Gastrocnemius medialis (tissue), 4 donors: ENCODE data around the gene ZNF180. TPM values are rescaled to one million over a fixed set of nuclear protein-coding genes. Genes with fewer than 3 reads are reported as not detected.
A peak's percentile ranks its signal among the peaks of the same experiment; 100 is the strongest.

Experiments used
- ATAC-seq, 2 donors: fragments of 150-250 bp; one replicate each; pipeline ENCODE4 v1.9.1; 2016
- DNase-seq, 2 donors: peaks; one replicate each; pipeline ENCODE4 v3.0.0-alpha.2; 2019
- H3K27ac ChIP-seq, 4 donors: fragments of 200-600 bp; sonication (generic); 1 replicate in 1 of 4; 2 replicates in 3 of 4; pipeline ENCODE4 v1.5.1; 2016 to 2018; ENCODE audit warnings: mild to moderate bottlenecking in 2 of 4, moderate library complexity in 1 of 4
- H3K27me3 ChIP-seq, 3 donors: fragments of 200-600 bp; sonication (generic) in 2 of 3; 1 replicate in 1 of 3; 2 replicates in 2 of 3; pipeline versions ENCODE4 v1.5.1 to v1.6.0; 2016 to 2019; ENCODE audit warnings: mild to moderate bottlenecking in 1 of 3, moderate library complexity in 1 of 3
- H3K36me3 ChIP-seq, 2 donors: fragments of 200-600 bp; sonication (generic) in 1 of 2; one replicate each; pipeline ENCODE4 v1.5.1; 2017 to 2018
- H3K4me1 ChIP-seq, 2 donors: fragments of 200-600 bp; sonication (generic) in 1 of 2; one replicate each; pipeline ENCODE4 v1.5.1; 2016 to 2017; ENCODE audit warnings: mild to moderate bottlenecking in 2 of 2
- H3K4me3 ChIP-seq, 4 donors: fragments of 200-600 bp; sonication (generic) in 3 of 4; 1 replicate in 1 of 4; 2 replicates in 3 of 4; pipeline ENCODE4 v1.5.1; 2016 to 2019; ENCODE audit warnings: mild to moderate bottlenecking in 2 of 4
- H3K9me3 ChIP-seq, 3 donors: fragments of 200-600 bp; sonication (generic) in 2 of 3; 1 replicate in 1 of 3; 2 replicates in 2 of 3; pipeline ENCODE4 v1.5.1; 2016 to 2019
- POLR2A ChIP-seq, 2 donors: fragments of 450-650 bp; IDR thresholded peaks; one replicate each; pipeline ENCODE4 v1.6.1; 2017; ENCODE audit warnings: antibody characterized with exemption in 2 of 2, mild to moderate bottlenecking in 2 of 2, moderate library complexity in 2 of 2
- in situ Hi-C, 4 donors: fragments of 200-750 bp; cut with MboI; loops; one replicate each; pipeline versions ENCODE4 v1.15.0 to v1.8.0; 2017; ENCODE audit warnings: low sequenced_read_pairs in 4 of 4
- intact Hi-C: fragments of 100-400 bp; cut with DNase I; formaldehyde crosslinking; loops from one replicate; pipeline ENCODE4 v1.15.1; 2023; ENCODE audit warnings: low total_unique reads
- total RNA-seq, 4 donors: library from RNA; depleted of rRNA; stranded (reverse); fragments of >200 nt; gene quantifications; one replicate each; pipeline versions ENCODE4 v1.1.0 to v1.2.3, GENCODE V29; 2016
- TF ChIP-seq, protein P1 (sequence below), 5 experiments: fragments of 450-650 bp in 3 of 5; fragments of 200-600 bp in 2 of 5; sonication (generic) in 2 of 5; IDR thresholded peaks in 4 of 5; conservative IDR thresholded peaks in 1 of 5; 1 replicate in 4 of 5; 2 replicates in 1 of 5; pipeline ENCODE4 v1.5.1; 2016 to 2019; ENCODE audit warnings: antibody characterized with exemption in 5 of 5, mild to moderate bottlenecking in 3 of 5, moderate library complexity in 3 of 5

Gene ZNF180
- total RNA-seq, 4 donors from 2014 or later: 2.1 to 17.4 (median 5.1) TPM

DNA sequence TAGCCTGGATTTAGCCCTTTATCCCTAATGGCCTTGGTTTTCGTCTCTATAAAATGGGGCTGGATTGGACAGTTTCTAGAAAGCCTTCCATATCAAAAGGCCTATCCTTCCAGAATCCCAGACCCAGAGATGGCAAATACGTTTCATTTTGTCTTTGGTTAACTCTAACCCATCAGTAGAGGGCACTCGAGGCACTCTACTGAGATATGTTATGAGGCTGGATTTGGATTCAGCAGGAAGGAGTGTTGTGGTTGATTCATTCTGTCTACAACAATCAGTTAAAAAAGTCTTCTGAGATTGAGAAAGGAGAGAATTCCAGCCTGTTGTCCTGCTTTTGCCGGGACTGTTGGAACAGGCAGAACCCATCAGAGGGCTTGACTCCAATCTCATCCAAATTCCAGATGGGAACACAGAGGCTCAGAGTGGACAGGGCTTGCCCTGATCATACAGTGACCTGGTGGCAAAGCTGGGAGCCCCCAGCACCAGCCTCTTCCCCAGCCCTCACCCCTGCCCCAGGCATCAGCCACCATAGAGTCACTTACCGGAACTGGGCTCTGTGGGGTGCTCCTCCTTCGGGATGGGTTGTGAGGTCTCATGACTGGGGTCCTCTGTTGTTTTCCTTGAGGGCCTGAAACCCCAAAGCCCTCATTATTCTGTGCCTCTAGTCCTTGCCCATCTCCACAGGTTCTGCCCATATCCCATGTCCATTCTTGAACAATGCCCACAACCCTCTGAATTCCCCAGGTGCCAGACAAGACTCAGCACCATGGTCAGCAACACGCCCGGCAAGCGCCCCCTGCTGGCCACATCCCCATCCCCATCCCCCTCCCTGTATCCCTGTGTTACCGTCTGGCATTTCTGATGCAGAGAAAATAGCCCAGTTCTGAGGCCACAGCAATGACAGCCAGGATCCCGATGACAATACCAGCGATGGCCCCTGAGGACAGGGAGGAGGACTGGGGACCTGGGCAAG lies 12.3 kb upstream of the ZNF180 start:
- in situ Hi-C loops (no loop called here), intact Hi-C loops (no loop called here)
- Histone ChIP-seq H3K4me3 (no peak overlapping the region), H3K4me1 (no peaks in the 10 kb centered on the region), H3K27ac (no peak overlapping the region), H3K9me3 (no peaks in the 10 kb centered on the region), H3K27me3 (peaks cover 0 to 5% (median 0%) of the 10 kb centered on the region in 3 donors), H3K36me3 (no peaks in the 10 kb centered on the region)
- DNase-seq: no peak
- TF ChIP-seq POLR2A (IDR thresholded peaks at IDR 0.05): no peak
- TF ChIP-seq, protein P1, sequence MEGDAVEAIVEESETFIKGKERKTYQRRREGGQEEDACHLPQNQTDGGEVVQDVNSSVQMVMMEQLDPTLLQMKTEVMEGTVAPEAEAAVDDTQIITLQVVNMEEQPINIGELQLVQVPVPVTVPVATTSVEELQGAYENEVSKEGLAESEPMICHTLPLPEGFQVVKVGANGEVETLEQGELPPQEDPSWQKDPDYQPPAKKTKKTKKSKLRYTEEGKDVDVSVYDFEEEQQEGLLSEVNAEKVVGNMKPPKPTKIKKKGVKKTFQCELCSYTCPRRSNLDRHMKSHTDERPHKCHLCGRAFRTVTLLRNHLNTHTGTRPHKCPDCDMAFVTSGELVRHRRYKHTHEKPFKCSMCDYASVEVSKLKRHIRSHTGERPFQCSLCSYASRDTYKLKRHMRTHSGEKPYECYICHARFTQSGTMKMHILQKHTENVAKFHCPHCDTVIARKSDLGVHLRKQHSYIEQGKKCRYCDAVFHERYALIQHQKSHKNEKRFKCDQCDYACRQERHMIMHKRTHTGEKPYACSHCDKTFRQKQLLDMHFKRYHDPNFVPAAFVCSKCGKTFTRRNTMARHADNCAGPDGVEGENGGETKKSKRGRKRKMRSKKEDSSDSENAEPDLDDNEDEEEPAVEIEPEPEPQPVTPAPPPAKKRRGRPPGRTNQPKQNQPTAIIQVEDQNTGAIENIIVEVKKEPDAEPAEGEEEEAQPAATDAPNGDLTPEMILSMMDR (IDR thresholded peaks at IDR 0.05 in 4 of 5, conservative IDR thresholded peaks at IDR 0.05 in 1 of 5): peak in 1 of 5 experiments; percentile 8
- ATAC-seq: no peak

DNA sequence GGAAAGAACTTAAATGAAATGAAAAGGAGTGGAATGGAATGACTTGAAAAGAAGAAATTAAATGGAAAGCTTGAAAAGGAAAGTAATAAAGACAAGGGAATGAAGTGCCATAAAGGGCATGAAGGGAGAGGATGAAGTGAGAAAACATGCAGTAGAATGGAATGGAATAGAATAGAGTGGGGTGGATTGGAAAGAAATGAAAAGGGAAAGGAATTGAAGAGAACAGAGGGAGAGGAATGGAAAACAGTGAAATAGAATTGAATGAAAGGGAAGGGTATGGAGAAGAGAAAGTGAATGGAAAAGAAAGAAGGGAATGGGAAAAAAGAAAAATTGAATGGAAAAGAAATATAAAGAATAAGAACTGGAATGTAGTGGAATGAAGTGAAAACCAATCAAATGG lies 9.2 kb upstream of the ZNF180 start:
- DNase-seq (no peak), ATAC-seq (no peak)
- Histone ChIP-seq H3K4me3 (no peak overlapping the region), H3K27me3 (peaks cover 0 to 5% (median 0%) of the 10 kb centered on the region in 3 donors), H3K36me3 (no peaks in the 10 kb centered on the region), H3K9me3 (no peaks in the 10 kb centered on the region), H3K27ac (no peak overlapping the region), H3K4me1 (no peaks in the 10 kb centered on the region)
- intact Hi-C loops (no loop called here), in situ Hi-C loops (loop anchor here in 1 of 4 donors (10.0 kb wide), 1 partner anchor 205 kb away; the partner anchor contains the start of gene ZNF235)
- no peak for TF ChIP-seq POLR2A (IDR thresholded peaks at IDR 0.05)

DNA sequence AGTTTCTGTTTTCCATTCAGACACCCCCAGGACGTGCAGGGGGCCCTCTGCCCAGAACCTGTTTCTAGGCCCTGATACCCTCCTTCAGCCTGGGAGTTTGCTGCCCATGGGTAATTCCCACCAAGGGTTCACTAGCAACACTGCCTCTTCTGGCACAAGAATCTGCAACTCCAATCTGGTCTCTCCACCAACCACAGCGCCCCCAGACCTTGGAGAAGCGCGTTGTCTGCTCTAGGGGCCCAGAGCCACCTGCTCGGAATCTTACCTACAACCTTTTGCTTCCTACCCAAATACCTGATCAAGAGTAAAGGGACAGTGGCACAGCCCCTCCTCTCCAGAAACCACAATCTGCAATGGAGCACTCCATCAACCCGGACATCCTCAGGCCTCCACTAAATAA lies 763 bp downstream of the ZNF180 start:
- intact Hi-C loops: no loop called here
- Histone ChIP-seq H3K9me3 (peaks cover 9 to 24% (median 12%) of the 10 kb centered on the region in 3 donors), H3K27ac (peak overlapping the region in 2 of 4 donors; percentile 81 to 90), H3K27me3 (no peaks in the 10 kb centered on the region), H3K4me1 (peaks cover 12 to 17% of the 10 kb centered on the region in 2 donors), H3K4me3 (peak overlapping the region; percentile 77 to 99 (median 88)), H3K36me3 (peaks cover 3 to 38% of the 10 kb centered on the region in 2 donors)
- no peak for TF ChIP-seq POLR2A (IDR thresholded peaks at IDR 0.05)
- TF ChIP-seq, protein P1 (IDR thresholded peaks at IDR 0.05 in 4 of 5, conservative IDR thresholded peaks at IDR 0.05 in 1 of 5): no peak
- DNase-seq: no peak
- in situ Hi-C loops: no loop called here
- no peak for ATAC-seq

DNA sequence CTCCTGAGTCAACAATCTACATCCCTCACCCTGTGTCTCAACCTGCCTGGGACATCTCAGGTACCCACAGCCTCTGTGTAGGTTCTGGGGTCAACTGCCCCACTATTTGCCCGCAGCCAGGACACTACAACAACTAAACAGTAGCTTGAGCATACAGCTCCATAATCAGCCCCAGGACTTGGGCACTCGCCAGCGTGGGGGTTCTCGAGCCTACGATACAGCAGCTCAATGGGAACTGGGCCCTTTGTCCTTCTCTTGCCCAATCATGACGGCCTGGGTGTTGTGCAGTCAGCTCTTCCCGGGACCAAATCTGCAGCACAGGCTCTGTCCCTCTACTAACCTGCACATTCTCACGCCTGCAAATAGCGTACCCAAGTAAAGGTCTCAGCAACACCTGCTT lies 1.3 kb downstream of the ZNF180 start:
- peak overlapping the region in 3 of 4 donors; percentile 6 to 99 (median 91) for H3K4me3 ChIP-seq
- no peaks in the 10 kb centered on the region for H3K27me3 ChIP-seq
- intact Hi-C loops: no loop called here
- H3K27ac ChIP-seq: no peak overlapping the region
- H3K36me3 ChIP-seq: peaks cover 9 to 44% of the 10 kb centered on the region in 2 donors
- ATAC-seq (no peak), DNase-seq (no peak)
- H3K4me1 ChIP-seq: peaks cover 12 to 17% of the 10 kb centered on the region in 2 donors
- peaks cover 12 to 30% (median 14%) of the 10 kb centered on the region in 3 donors for H3K9me3 ChIP-seq
- in situ Hi-C loops: no loop called here
- no peak for TF ChIP-seq POLR2A (IDR thresholded peaks at IDR 0.05)
- TF ChIP-seq, protein P1 (IDR thresholded peaks at IDR 0.05 in 4 of 5, conservative IDR thresholded peaks at IDR 0.05 in 1 of 5): no peak

- no peak overlapping the region for H3K27ac ChIP-seq
- in situ Hi-C loops: no loop called here
- TF ChIP-seq, protein P1 (IDR thresholded peaks at IDR 0.05 in 4 of 5, conservative IDR thresholded peaks at IDR 0.05 in 1 of 5): no peak
- no peak for TF ChIP-seq POLR2A (IDR thresholded peaks at IDR 0.05)
- ATAC-seq: no peak
- peaks cover 14 to 49% (median 24%) of the 10 kb centered on the region in 3 donors for H3K9me3 ChIP-seq
- no peak for DNase-seq
- intact Hi-C loops: no loop called here
- H3K4me1 ChIP-seq: peaks cover 12 to 17% of the 10 kb centered on the region in 2 donors
- H3K36me3 ChIP-seq: peaks cover 9 to 67% of the 10 kb centered on the region in 2 donors
- no peaks in the 10 kb centered on the region for H3K27me3 ChIP-seq
- peak overlapping the region in 1 of 4 donors; percentile 11 for H3K4me3 ChIP-seq
Observed at GRCh38 chr19:44496711-44497110, 3.6 kb downstream of the ZNF180 start.
